ENCODE results near the gene CLNK.

The CLNK gene

DNA sequence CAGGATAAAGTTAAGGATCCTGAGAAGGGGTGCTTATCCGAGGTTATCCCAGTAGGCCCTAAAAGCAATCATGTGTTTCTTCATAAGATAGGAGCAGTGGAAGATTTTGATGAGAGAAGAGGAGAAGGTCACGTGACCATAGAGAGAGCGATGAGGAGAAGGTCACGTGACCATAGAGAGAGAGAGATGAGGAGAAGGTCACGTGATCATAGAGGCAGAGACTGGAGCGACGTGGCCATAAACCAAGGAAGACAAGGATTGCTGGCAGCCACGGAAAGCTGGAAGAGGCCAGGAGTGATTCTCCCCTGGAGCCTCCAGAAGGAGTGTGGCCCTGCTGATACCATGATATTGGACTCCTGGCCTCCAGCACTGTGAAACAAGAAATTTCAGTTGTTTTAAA is 188.9 kb downstream of the CLNK start:
- FAIRE-seq = no peak

GRCh38 chr4:10492464-10492863 is 192.1 kb downstream of the CLNK start:
- FAIRE-seq = no peak

- no peak for FAIRE-seq
Measured at GRCh38 chr4:10491401-10491800, 193.2 kb downstream of the CLNK start.

DNA sequence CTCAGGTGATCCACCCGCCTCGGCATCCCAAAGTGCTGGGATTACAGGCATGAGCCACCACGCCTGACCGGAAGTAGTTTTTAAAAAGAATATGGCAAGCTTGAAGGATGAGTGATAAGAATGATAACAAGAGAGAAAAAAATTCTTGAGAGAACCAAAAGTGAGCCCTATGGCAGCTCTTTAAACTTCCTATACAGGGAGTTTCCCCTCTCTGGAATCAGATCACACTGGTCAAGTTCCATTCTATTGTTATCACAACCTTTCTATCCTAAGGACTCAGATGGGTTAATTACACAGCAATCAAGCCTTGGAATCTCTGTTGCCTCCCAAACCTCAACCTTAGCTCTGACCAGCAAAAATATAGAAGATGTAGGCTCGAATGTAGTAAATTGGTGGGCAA is 193.6 kb downstream of the CLNK start:
- no peak for FAIRE-seq

GRCh38 chr4:10482913-10483312 is 201.7 kb downstream of the CLNK start:
- FAIRE-seq = no peak

GRCh38 chr4:10480616-10481015 is 204.0 kb downstream of the CLNK start:
- FAIRE-seq = no peak

DNA sequence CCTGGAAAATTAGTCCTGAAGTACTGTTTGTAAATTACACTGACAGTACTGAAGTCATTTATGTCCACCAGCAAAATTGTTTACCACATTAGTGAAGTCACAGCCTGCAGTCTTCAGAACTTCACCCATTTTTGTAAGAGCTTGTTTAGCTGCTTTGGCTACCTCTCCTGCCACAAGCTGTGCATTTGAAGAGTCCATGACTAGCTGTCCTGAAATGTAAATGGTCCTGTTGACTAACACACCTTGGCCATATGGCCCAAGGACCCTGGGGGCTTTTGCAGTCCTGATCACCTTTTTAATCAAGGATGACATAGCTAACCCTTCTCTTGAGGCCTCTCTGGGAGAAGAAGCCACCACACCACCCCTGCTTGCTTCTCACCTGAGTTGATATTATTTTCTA is 205.9 kb downstream of the CLNK start:
- FAIRE-seq = no peak

DNA sequence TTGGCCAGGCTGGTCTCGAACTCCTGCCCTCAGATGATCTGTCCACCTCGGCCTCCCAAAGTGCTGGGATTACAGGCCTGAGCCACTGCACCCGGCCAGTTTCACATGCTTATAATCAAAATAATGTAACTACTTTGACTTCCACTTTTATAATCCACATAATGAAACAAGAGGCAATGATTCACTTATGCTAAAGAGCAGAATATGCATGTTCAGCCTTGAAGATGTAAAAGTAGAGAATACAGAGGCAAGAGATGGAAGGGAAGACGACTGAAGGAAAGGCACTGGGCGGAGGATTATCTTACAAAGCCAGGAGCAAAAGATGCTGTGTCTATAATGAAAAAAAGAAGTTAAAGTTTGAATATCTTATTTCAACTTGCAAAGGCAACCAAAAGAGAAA is 214.1 kb downstream of the CLNK start:
- no peak for FAIRE-seq

- FAIRE-seq = no peak
Measured at GRCh38 chr4:10466161-10466560, 218.4 kb downstream of the CLNK start.

DNA sequence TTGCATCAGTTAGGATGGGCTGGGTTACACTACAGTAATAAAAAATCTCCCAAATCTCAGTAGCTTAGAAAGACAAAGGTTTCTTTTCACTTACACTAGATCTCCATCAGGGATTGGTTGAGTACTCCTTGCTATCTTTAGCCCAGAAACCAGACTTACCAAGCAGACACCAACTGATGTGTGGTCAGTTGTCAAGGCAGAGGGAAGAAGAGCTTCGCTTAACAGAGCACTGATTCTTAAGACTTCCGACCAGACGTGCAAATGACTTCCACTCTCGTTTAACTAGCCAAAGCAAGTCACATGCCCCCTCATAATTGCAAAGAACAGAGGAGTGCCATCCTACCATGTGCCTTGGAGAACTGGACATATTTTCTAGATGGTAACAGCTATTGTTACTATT is 221.7 kb downstream of the CLNK start:
- FAIRE-seq = no peak

DNA sequence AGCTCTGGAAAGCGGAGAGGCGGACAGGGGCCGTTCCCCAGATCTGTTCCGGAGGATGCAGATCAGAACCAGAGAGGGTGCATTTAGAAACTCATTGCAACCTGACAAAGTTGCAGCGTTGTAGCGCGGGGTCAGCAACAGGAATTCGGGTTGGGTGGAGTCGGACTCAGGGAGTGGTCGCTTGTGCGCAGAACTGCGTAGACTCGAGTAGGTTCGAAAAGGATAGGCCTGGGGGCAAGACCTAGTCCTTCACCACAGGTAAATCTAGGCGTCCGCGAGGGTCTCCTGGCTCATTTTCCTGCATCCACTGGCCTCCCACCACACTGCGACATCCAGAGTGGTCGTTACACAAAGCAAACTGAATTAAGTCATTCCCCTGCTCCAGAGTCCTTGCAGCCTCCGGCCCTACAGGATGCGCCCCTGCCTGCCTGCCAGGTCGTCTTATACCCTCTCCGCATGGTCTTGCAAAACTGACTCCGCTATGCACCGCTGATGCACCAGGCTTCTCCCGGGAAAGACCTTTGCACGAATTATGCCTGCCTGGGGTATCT is 222.6 kb downstream of the CLNK start:
- no peak for FAIRE-seq

- FAIRE-seq = no peak
Measured at GRCh38 chr4:10461091-10461849, 223.3 kb downstream of the CLNK start.

DNA sequence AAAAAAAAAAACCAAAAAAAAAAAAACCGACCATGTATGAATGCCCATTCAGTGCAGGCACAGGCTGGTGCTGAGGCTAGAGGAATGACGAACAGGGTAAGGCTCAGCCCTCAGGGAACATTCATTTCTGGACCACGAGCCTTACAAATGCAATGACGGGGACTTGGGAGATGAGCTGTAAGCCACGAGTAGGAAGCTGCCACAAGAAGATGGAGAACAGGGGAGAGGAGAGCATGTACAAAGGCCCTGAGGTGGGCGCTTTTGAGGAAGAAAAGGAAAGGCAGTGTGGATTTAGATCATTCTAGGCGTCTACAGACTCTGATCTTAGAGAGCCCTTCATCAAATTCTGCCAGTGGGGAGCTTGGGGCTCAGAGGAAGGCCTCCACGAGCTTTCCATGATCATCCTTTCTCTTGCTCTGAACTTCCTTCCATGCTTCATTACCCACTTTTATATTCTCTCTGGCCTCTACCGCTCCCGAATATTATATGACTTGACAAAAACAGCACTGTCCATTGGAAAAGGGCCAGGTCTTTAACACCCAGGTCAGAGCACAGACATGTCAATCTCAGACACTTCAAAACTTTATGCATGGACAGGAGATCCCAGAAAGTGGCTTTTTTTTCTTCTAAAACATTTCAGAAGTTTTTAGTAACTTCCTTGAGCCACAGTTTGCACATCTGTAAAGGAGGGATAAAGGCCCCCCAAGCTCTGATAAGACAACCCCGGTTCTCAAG is 224.1 kb downstream of the CLNK start:
- FAIRE-seq = no peak

- no peak for FAIRE-seq
Measured at GRCh38 chr4:10459305-10459704, 225.3 kb downstream of the CLNK start.

DNA sequence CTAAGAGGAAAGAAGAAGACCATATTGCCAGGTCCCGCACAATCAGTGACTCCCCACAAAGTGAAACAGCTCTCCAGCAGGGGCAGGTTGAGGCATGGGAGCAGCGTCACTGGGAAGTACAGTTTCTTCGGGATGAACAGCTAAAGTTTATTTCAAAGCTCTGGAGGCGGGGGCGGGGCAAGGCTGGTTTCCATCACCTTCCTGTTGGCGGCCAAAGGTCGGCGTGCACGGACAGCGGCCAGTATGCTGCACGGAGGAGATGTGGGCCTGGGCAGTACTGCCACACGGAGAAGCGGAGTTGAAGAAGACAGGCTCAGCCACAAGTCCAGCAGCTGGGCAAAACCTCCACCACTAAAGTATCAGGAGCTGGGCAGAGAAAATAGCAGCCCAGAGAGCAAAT is 226.4 kb downstream of the CLNK start:
- no peak for FAIRE-seq

- no peak for FAIRE-seq
Measured at GRCh38 chr4:10457255-10457801, 227.2 kb downstream of the CLNK start, which contains the start of gene ZNF518B. Gene ZNF518B (minus strand): TSS chr4:10457426. CDS start chr4:10446328, 11,098 bp downstream.

DNA sequence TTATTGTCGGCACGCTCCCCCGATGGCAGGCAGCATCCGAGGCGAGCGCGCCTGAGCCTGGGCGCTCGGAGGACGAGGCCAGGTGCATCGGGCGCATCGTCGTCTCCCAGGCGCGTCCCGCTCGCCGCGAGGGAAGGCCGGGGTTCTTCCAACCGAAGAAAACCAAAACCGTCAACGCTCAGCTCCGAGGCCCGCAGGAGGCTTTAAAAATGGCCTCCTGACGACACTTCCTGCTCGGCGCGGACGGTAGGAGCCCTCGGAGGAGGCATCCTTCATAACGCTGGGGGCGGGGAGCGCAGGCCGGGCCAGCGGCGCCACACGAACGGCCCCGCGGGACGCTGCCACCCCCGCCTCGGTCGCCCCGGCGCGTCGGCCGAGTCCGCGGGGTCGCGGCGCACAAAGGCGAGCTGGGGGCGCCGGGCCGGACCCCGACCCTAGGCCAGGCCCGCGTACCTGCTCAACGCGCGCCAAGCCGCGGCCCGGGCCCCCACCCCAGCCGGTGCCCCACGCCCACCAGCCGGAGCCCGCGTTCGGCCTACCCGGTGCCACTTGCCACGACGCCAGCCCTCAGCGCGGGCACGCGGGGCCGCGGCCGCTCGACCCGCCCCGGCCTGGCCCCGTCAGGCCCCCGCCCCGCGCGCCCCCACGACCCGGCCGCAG is 227.8 kb downstream of the CLNK start:
- FAIRE-seq = no peak

- FAIRE-seq = no peak
Measured at GRCh38 chr4:10456260-10456594, 228.3 kb downstream of the CLNK start.

GRCh38 chr4:10455133-10455532 is 229.4 kb downstream of the CLNK start:
- no peak for FAIRE-seq

GRCh38 chr4:10454726-10455125 is 229.8 kb downstream of the CLNK start:
- no peak for FAIRE-seq

- FAIRE-seq = no peak
Measured at GRCh38 chr4:10454121-10454520, 230.4 kb downstream of the CLNK start.

DNA sequence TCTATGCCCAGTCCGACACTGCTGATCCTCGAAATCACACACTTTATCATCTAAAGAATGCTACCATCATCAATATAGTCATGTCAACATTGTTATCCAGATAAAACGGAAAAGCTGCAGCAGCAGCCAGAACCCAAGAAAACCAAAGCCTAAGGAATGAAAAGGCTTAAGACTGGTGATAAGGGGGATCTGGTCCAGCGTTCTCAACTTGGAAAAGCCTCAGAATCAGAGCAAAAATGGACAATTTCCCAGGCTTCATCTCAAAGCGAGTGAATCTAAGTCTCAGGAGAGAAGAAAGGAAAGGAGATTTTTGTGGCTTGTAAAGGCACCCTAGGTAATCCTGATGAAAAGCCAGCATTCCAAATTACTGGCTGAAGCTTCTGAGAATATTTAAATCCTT is 235.6 kb downstream of the CLNK start:
- no peak for FAIRE-seq

GRCh38 chr4:10442976-10443375 is 241.6 kb downstream of the CLNK start:
- no peak for FAIRE-seq
